ENCODE measurements around the gene PARN. TPM values are rescaled to one million over a fixed set of nuclear protein-coding genes. Genes with fewer than 3 reads are reported as not detected.
A peak's percentile ranks its signal among the peaks of the same experiment; 100 is the strongest.

Gene PARN
- total and polyA plus RNA-seq, 4 donors, result 8.1 to 32.2 (median 22.0) TPM

- Histone ChIP-seq H3K4me3 (ENCODE audit: low read length in 2 of 2) (no peak overlapping the region), H3K4me1 (ENCODE audit: control insufficient read depth in 1 of 2, insufficient read depth in 2 of 2, low read length in 2 of 2) (peaks cover 0 to 3% of the 10 kb centered on the region in 2 donors), H3K27ac (ENCODE audit: low read depth in 1 of 2, low read length in 2 of 2) (no peak overlapping the region), H3K36me3 (ENCODE audit: control insufficient read depth in 1 of 2, insufficient read depth in 2 of 2, low read length in 1 of 2) (no peaks in the 10 kb centered on the region), H3K27me3 (ENCODE audit: control insufficient read depth in 1 of 2, insufficient read depth in 2 of 2, low read length in 1 of 2) (no peaks in the 10 kb centered on the region), H3K9me3 (ENCODE audit: control insufficient read depth, low read length) (no peaks in the 10 kb centered on the region)
- ATAC-seq (ENCODE audit: low FRiP score), result no peak
- no peak for DNase-seq
- 74 to 82% methylated on average over 4 of the region's 4 CpGs for WGBS, 2 donors
- intact Hi-C loops (cut with DNase I), result no loop called here
Observed at GRCh38 chr16:14489460-14489859, 140.6 kb downstream of the PARN start.

- Histone ChIP-seq H3K36me3 (ENCODE audit: control insufficient read depth in 1 of 2, insufficient read depth in 2 of 2, low read length in 1 of 2) (no peaks in the 10 kb centered on the region), H3K27me3 (ENCODE audit: control insufficient read depth in 1 of 2, insufficient read depth in 2 of 2, low read length in 1 of 2) (no peaks in the 10 kb centered on the region), H3K4me3 (ENCODE audit: low read length in 2 of 2) (no peak overlapping the region), H3K4me1 (ENCODE audit: control insufficient read depth in 1 of 2, insufficient read depth in 2 of 2, low read length in 2 of 2) (peaks cover 0 to 3% of the 10 kb centered on the region in 2 donors), H3K27ac (ENCODE audit: low read depth in 1 of 2, low read length in 2 of 2) (no peak overlapping the region), H3K9me3 (ENCODE audit: control insufficient read depth, low read length) (no peaks in the 10 kb centered on the region)
- intact Hi-C loops (cut with DNase I), result no loop called here
- WGBS, 2 donors, result 30 to 40% methylated on average over 3 of the region's 3 CpGs
- DNase-seq (no peak), ATAC-seq (ENCODE audit: low FRiP score) (no peak)
Observed at GRCh38 chr16:14487579-14487978, 142.5 kb downstream of the PARN start.

- H3K4me3 ChIP-seq (ENCODE audit: low read length in 2 of 2), result no peak overlapping the region
- intact Hi-C loops (cut with DNase I), result no loop called here
- no peak overlapping the region for H3K27ac ChIP-seq (ENCODE audit: low read depth in 1 of 2, low read length in 2 of 2)
- no peaks in the 10 kb centered on the region for H3K9me3 ChIP-seq (ENCODE audit: control insufficient read depth, low read length)
- DNase-seq (peak; percentile 85 to 86), ATAC-seq (ENCODE audit: low FRiP score) (peak; percentile 87)
- no peaks in the 10 kb centered on the region for H3K27me3 ChIP-seq (ENCODE audit: control insufficient read depth in 1 of 2, insufficient read depth in 2 of 2, low read length in 1 of 2)
- peaks cover 0 to 2% of the 10 kb centered on the region in 2 donors for H3K36me3 ChIP-seq (ENCODE audit: control insufficient read depth in 1 of 2, insufficient read depth in 2 of 2, low read length in 1 of 2)
- peaks cover 0 to 3% of the 10 kb centered on the region in 2 donors for H3K4me1 ChIP-seq (ENCODE audit: control insufficient read depth in 1 of 2, insufficient read depth in 2 of 2, low read length in 2 of 2)
- 5 to 10% methylated on average over 20 of the region's 20 CpGs for WGBS, 2 donors
Observed at GRCh38 chr16:14486520-14487303, 143.3 kb downstream of the PARN start.

- peaks cover 0 to 3% of the 10 kb centered on the region in 2 donors for H3K4me1 ChIP-seq (ENCODE audit: control insufficient read depth in 1 of 2, insufficient read depth in 2 of 2, low read length in 2 of 2)
- WGBS, 2 donors, result 86 to 91% methylated on average over 16 of the region's 16 CpGs
- peaks cover 0 to 2% of the 10 kb centered on the region in 2 donors for H3K36me3 ChIP-seq (ENCODE audit: control insufficient read depth in 1 of 2, insufficient read depth in 2 of 2, low read length in 1 of 2)
- no peaks in the 10 kb centered on the region for H3K9me3 ChIP-seq (ENCODE audit: control insufficient read depth, low read length)
- no peak overlapping the region for H3K4me3 ChIP-seq (ENCODE audit: low read length in 2 of 2)
- intact Hi-C loops (cut with DNase I), result no loop called here
- ATAC-seq (ENCODE audit: low FRiP score) (no peak), DNase-seq (no peak)
- no peaks in the 10 kb centered on the region for H3K27me3 ChIP-seq (ENCODE audit: control insufficient read depth in 1 of 2, insufficient read depth in 2 of 2, low read length in 1 of 2)
- peak overlapping the region in 1 of 2 donors; percentile 20 for H3K27ac ChIP-seq (ENCODE audit: low read depth in 1 of 2, low read length in 2 of 2)
Observed at GRCh38 chr16:14485811-14486519, 144.1 kb downstream of the PARN start.

GRCh38 chr16:14485121-14485551 is 144.9 kb downstream of the PARN start:
- intact Hi-C loops (cut with DNase I), result no loop called here
- H3K27me3 ChIP-seq (ENCODE audit: control insufficient read depth in 1 of 2, insufficient read depth in 2 of 2, low read length in 1 of 2), result no peaks in the 10 kb centered on the region
- H3K9me3 ChIP-seq (ENCODE audit: control insufficient read depth, low read length), result no peaks in the 10 kb centered on the region
- H3K4me3 ChIP-seq (ENCODE audit: low read length in 2 of 2), result no peak overlapping the region
- 94 to 98% methylated on average over 2 of the region's 2 CpGs for WGBS, 2 donors
- H3K27ac ChIP-seq (ENCODE audit: low read depth in 1 of 2, low read length in 2 of 2), result no peak overlapping the region
- H3K36me3 ChIP-seq (ENCODE audit: control insufficient read depth in 1 of 2, insufficient read depth in 2 of 2, low read length in 1 of 2), result peaks cover 0 to 2% of the 10 kb centered on the region in 2 donors
- H3K4me1 ChIP-seq (ENCODE audit: control insufficient read depth in 1 of 2, insufficient read depth in 2 of 2, low read length in 2 of 2), result peaks cover 0 to 3% of the 10 kb centered on the region in 2 donors
- no peak for ATAC-seq (ENCODE audit: low FRiP score)
- no peak for DNase-seq

GRCh38 chr16:14483819-14484385 is 146.2 kb downstream of the PARN start:
- Histone ChIP-seq H3K36me3 (ENCODE audit: control insufficient read depth in 1 of 2, insufficient read depth in 2 of 2, low read length in 1 of 2) (peaks cover 0 to 2% of the 10 kb centered on the region in 2 donors), H3K4me1 (ENCODE audit: control insufficient read depth in 1 of 2, insufficient read depth in 2 of 2, low read length in 2 of 2) (peaks cover 0 to 3% of the 10 kb centered on the region in 2 donors), H3K27me3 (ENCODE audit: control insufficient read depth in 1 of 2, insufficient read depth in 2 of 2, low read length in 1 of 2) (no peaks in the 10 kb centered on the region), H3K27ac (ENCODE audit: low read depth in 1 of 2, low read length in 2 of 2) (no peak overlapping the region), H3K9me3 (ENCODE audit: control insufficient read depth, low read length) (no peaks in the 10 kb centered on the region), H3K4me3 (ENCODE audit: low read length in 2 of 2) (no peak overlapping the region)
- no peak for ATAC-seq (ENCODE audit: low FRiP score)
- no peak for DNase-seq
- 78 to 96% methylated on average over 6 of the region's 6 CpGs for WGBS, 2 donors
- intact Hi-C loops (cut with DNase I), result no loop called here

- Histone ChIP-seq H3K4me1 (ENCODE audit: control insufficient read depth in 1 of 2, insufficient read depth in 2 of 2, low read length in 2 of 2) (peaks cover 0 to 2% of the 10 kb centered on the region in 2 donors), H3K36me3 (ENCODE audit: control insufficient read depth in 1 of 2, insufficient read depth in 2 of 2, low read length in 1 of 2) (no peaks in the 10 kb centered on the region), H3K27me3 (ENCODE audit: control insufficient read depth in 1 of 2, insufficient read depth in 2 of 2, low read length in 1 of 2) (no peaks in the 10 kb centered on the region), H3K4me3 (ENCODE audit: low read length in 2 of 2) (no peak overlapping the region), H3K9me3 (ENCODE audit: control insufficient read depth, low read length) (no peaks in the 10 kb centered on the region), H3K27ac (ENCODE audit: low read depth in 1 of 2, low read length in 2 of 2) (no peak overlapping the region)
- intact Hi-C loops (cut with DNase I), result loop anchor here in 1 of 2 donors (10.0 kb wide), 1 partner anchor 61 kb away; no protein-coding TSS in a partner anchor
- no peak for ATAC-seq (ENCODE audit: low FRiP score)
- 83 to 86% methylated on average over 1 of the region's 1 CpG for WGBS, 2 donors
- DNase-seq, result no peak
Observed at GRCh38 chr16:14476183-14476582, 153.9 kb downstream of the PARN start.

- Histone ChIP-seq H3K9me3 (ENCODE audit: control insufficient read depth, low read length) (no peaks in the 10 kb centered on the region), H3K27me3 (ENCODE audit: control insufficient read depth in 1 of 2, insufficient read depth in 2 of 2, low read length in 1 of 2) (no peaks in the 10 kb centered on the region), H3K4me1 (ENCODE audit: control insufficient read depth in 1 of 2, insufficient read depth in 2 of 2, low read length in 2 of 2) (peaks cover 0 to 2% of the 10 kb centered on the region in 2 donors), H3K27ac (ENCODE audit: low read depth in 1 of 2, low read length in 2 of 2) (no peak overlapping the region), H3K4me3 (ENCODE audit: low read length in 2 of 2) (no peak overlapping the region), H3K36me3 (ENCODE audit: control insufficient read depth in 1 of 2, insufficient read depth in 2 of 2, low read length in 1 of 2) (no peaks in the 10 kb centered on the region)
- WGBS, 2 donors, result 26 to 36% methylated on average over 7 of the region's 7 CpGs
- no peak for ATAC-seq (ENCODE audit: low FRiP score)
- DNase-seq, result no peak
- intact Hi-C loops (cut with DNase I), result loop anchor here in 1 of 2 donors (10.0 kb wide), 1 partner anchor 61 kb away; no protein-coding TSS in a partner anchor
Observed at GRCh38 chr16:14475370-14476139, 154.5 kb downstream of the PARN start.
